DOHH2 (cell line): Measurements from ENCODE around the gene NKPD1.

ENCODE experiments used
- CTCF ChIP-seq: fragments of 200-600 bp; sonication (generic); IDR thresholded peaks from one replicate; pipeline ENCODE4 v1.5.1; 2014; ENCODE audit warnings: antibody characterized with exemption, mild to moderate bottlenecking, low read depth, low read length; ENCODE audit not compliant: poor library complexity, severe bottlenecking
- EZH2phosphoT487 ChIP-seq: fragments of 200-600 bp; sonication (generic); IDR thresholded peaks from 2 replicates; pipeline ENCODE4 v1.6.1; 2017; ENCODE audit warnings: borderline replicate concordance, mild to moderate bottlenecking, antibody characterized with exemption, low read length, moderate library complexity, mixed read lengths

DNA sequence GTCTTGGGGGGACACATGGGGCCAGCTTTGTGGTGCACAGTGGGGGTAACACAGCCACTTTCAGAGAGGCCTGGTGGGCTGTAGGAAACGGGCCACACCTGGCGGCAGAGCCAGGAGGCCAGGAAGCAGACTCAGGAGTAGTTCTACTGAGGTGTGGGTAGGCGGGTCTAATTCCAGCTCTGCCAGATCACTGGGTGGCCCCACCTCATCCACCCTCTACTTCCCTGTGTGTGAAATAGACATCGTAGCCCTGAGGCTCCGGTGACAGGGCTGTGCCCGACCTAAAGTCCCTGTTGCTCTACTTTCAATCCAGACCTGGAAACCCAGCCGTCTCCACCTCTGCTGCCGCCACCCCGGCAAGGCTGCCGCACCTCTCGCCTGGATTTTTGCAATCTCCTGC lies 4.0 kb downstream of the NKPD1 start:
- TF ChIP-seq CTCF (no peak), EZH2phosphoT487 (no peak)
